BJ (cell line): ENCODE measurements around the gene GBX1. TPM values are rescaled to one million over a fixed set of nuclear protein-coding genes. Genes with fewer than 3 reads are reported as not detected.

Experiments used
- CTCF ChIA-PET: fragments of 350-600 bp; formaldehyde crosslinking; extraction: SDS; loops from one replicate; lab custom pipeline; 2021; ENCODE audit warnings: antibody characterized with exemption, inconsistent platforms; lab: Yijun Ruan, JAX
- POLR2A ChIA-PET: fragments of 300-600 bp; sonication (Branson Sonifier 250); formaldehyde crosslinking; extraction: SDS; loops from one replicate; lab custom pipeline; 2021; ENCODE audit warnings: antibody characterized with exemption; lab: Charles Lee
- DNase-seq: peaks from one replicate; pipeline ENCODE4 v3.0.0-alpha.2; 2011; ENCODE audit warnings: low read depth
- H3K27me3 ChIP-seq: 2 replicates; pipeline ENCODE4 v1.6.0; 2011; ENCODE audit warnings: low read length; ENCODE audit not compliant: control insufficient read depth, insufficient read depth
- H3K36me3 ChIP-seq: 2 replicates; pipeline ENCODE4 v1.5.1; 2011; ENCODE audit warnings: low read length; ENCODE audit not compliant: control insufficient read depth, insufficient read depth
- H3K4me3 ChIP-seq: 2 replicates; pipeline ENCODE4 v1.5.1; 2011; ENCODE audit warnings: low read depth, mild to moderate bottlenecking, control low read depth, low read length
- polyA plus RNA-seq: library from polyadenylated mRNA; depleted of rRNA; stranded (reverse); fragments of >200 nt; gene quantifications from 2 replicates; pipeline ENCODE4 v1.2.3, GENCODE V29; 2011
- TF ChIP-seq, protein P1 (sequence below): IDR thresholded peaks from 2 replicates; pipeline ENCODE4 v1.5.1; 2011; ENCODE audit warnings: low read depth, mild to moderate bottlenecking, control low read depth, inconsistent platforms, low read length, moderate library complexity; ENCODE audit not compliant: insufficient read depth

The GBX1 gene
- polyA plus RNA-seq, 1 experiment, result not detected

DNA sequence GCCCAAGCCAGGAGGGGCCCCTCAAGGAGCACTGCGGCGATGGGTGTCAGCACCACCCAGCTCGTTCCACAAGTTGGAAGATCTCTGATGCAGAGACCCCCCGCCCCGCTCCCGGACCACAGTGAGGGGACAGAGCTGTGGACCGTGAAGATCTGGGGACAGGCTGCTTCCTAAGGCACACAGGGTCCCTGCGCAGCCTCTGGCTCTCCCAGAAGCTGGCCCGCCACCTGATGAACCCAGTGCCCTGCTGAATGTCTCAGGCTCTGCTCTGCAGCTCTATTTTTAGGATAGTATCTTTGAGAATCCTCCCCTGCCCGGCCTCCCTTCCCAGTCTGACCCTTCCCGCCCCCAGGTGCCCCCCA lies 29.7 kb downstream of the GBX1 start:
- POLR2A ChIA-PET, result no interaction called here

DNA sequence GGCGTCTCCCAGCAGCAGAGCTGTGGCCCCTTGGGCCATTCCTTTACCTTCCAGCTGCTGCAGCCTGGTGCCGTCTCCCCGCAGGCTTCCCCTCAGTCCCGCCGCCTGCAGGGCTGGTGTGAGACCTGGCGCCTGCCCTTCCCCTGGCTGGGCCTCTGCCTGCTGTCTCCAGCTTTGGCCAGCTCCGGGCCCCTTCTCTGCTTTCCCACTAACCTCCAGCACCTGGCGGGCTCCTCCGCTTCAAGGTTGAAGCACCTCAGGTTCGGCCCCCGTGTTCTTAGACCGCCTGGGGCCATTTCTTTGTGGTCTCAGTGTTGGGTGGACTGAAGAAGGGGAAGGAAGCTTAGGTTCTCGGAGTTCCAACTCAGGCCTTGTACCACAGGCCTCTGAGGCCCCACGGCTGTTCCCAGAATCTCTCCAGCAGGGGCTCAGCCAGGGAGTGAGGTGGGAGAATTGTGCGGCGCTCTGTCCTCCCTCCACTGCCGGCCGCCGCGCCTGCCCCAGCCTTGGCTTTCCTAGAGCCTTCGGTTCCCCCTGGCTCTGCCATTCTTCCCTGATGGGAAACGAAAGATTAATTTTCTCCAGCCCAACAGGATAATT lies 30.3 kb downstream of the GBX1 start:
- DNase-seq, result no peak
- ChIA-PET POLR2A (no interaction called here), CTCF (interaction anchor here (0.5 to 1.1 kb wide), 4 partner anchors 14 to 146 kb away, joined by 3 to 4 read pairs (median 4); partner anchors contain the start of gene NOS3)
- peaks cover 49% of the 10 kb centered on the region for H3K36me3 ChIP-seq
- H3K27me3 ChIP-seq, result no peaks in the 10 kb centered on the region
- TF ChIP-seq, protein P1, sequence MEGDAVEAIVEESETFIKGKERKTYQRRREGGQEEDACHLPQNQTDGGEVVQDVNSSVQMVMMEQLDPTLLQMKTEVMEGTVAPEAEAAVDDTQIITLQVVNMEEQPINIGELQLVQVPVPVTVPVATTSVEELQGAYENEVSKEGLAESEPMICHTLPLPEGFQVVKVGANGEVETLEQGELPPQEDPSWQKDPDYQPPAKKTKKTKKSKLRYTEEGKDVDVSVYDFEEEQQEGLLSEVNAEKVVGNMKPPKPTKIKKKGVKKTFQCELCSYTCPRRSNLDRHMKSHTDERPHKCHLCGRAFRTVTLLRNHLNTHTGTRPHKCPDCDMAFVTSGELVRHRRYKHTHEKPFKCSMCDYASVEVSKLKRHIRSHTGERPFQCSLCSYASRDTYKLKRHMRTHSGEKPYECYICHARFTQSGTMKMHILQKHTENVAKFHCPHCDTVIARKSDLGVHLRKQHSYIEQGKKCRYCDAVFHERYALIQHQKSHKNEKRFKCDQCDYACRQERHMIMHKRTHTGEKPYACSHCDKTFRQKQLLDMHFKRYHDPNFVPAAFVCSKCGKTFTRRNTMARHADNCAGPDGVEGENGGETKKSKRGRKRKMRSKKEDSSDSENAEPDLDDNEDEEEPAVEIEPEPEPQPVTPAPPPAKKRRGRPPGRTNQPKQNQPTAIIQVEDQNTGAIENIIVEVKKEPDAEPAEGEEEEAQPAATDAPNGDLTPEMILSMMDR, result no peak
- no peak overlapping the region for H3K4me3 ChIP-seq

More for the DNA sequence above, 29.7 kb downstream of the GBX1 start:
- Histone ChIP-seq H3K36me3 (peaks cover 47% of the 10 kb centered on the region), H3K4me3 (no peak overlapping the region), H3K27me3 (no peaks in the 10 kb centered on the region)
- CTCF ChIA-PET, result interaction anchor here (0.5 to 1.1 kb wide), 4 partner anchors 15 to 147 kb away, joined by 3 to 4 read pairs (median 4); partner anchors contain the start of gene NOS3
- DNase-seq, result no peak
- TF ChIP-seq, protein P1, result no peak

GRCh38 chr7:151135866-151136843 lies 31.3 kb downstream of the GBX1 start:
- TF ChIP-seq, protein P1, result no peak
- ChIA-PET CTCF (interaction anchor here (1.1 to 1.7 kb wide), 2 partner anchors 12 to 25 kb away, joined by 4 to 16 read pairs; no protein-coding TSS in a partner anchor), POLR2A (no interaction called here)
- DNase-seq, result no peak
- H3K27me3 ChIP-seq, result no peaks in the 10 kb centered on the region
- peaks cover 47% of the 10 kb centered on the region for H3K36me3 ChIP-seq
- no peak overlapping the region for H3K4me3 ChIP-seq

- no peak for DNase-seq
- TF ChIP-seq, protein P1, result no peak
- Histone ChIP-seq H3K27me3 (no peaks in the 10 kb centered on the region), H3K4me3 (no peak overlapping the region), H3K36me3 (peaks cover 46% of the 10 kb centered on the region)
- CTCF ChIA-PET, result interaction anchor here (1.1 to 1.7 kb wide), 2 partner anchors 12 to 24 kb away, joined by 4 to 16 read pairs; no protein-coding TSS in a partner anchor
- POLR2A ChIA-PET, result no interaction called here
Observed at GRCh38 chr7:151135525-151135845, 32.0 kb downstream of the GBX1 start.
